Measurements from ENCODE around the gene FJX1.

The FJX1 gene, protein sequence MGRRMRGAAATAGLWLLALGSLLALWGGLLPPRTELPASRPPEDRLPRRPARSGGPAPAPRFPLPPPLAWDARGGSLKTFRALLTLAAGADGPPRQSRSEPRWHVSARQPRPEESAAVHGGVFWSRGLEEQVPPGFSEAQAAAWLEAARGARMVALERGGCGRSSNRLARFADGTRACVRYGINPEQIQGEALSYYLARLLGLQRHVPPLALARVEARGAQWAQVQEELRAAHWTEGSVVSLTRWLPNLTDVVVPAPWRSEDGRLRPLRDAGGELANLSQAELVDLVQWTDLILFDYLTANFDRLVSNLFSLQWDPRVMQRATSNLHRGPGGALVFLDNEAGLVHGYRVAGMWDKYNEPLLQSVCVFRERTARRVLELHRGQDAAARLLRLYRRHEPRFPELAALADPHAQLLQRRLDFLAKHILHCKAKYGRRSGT

DNA sequence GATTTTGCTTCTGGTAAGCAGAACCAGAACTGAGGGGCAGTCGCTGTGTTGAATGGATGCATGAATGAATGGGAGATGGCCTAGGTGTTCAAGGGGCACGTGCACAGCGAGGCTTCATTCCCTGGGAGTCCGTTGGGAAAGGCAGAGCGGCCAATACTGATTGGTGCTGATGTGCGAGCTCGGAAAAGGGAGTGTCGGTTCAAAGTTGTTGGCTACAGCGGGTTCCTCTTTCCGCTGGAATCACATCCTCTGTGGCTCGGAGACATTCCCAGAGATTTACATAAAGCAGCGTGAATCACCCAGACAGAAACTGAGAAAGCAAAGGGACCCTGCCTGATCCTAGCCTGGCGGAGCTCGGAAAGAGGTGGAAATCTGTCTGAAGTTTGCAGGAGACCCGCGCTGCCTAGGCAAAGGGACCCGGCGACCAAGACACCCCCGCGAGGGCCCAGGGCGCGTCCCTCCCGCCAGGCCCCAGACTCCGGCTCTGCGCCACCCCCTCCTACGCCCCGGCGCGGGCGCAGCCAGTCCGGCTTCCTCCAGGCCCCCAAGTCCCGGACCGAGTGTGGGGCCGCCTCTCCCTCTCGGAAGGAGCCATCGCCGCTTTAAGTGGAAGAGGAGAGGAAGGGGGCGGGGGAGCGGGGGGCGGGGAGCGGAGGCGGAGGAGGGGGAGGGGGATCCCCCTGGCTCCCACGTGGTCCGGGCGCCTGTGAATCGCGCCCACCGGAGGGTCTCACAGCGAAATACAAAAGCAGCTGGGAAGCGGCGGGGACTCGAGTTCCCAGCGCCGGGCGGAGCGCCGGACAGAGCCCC, at the start of gene FJX1:
TSS of gene FJX1 (plus strand) at position 774 of the 810 bp plus-strand sequence. CDS start 177 bp downstream, outside the sequence.
- peak; percentile 89 for DNase-seq (ENCODE audit: low spot score)

DNA sequence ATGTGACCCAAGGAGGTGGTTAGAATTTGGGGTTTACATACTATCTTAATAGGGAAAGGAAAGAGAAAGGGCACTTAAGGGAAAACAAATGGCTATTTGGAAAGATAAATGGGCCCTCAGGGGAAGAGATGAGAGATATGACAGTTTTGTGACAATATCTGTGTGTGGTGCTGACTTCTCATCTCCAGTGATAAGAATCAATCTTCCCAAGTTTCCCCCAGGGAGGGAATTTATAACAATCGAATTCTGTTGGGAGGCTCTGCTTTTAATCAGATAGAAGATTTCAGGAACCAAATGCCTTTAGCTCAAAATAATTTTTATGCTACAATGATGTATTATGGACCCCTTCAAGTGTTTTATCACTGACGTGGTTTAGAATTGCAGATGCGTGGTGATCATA, 46.6 kb upstream of the FJX1 start:
- no peak for DNase-seq (ENCODE audit: low spot score)

DNA sequence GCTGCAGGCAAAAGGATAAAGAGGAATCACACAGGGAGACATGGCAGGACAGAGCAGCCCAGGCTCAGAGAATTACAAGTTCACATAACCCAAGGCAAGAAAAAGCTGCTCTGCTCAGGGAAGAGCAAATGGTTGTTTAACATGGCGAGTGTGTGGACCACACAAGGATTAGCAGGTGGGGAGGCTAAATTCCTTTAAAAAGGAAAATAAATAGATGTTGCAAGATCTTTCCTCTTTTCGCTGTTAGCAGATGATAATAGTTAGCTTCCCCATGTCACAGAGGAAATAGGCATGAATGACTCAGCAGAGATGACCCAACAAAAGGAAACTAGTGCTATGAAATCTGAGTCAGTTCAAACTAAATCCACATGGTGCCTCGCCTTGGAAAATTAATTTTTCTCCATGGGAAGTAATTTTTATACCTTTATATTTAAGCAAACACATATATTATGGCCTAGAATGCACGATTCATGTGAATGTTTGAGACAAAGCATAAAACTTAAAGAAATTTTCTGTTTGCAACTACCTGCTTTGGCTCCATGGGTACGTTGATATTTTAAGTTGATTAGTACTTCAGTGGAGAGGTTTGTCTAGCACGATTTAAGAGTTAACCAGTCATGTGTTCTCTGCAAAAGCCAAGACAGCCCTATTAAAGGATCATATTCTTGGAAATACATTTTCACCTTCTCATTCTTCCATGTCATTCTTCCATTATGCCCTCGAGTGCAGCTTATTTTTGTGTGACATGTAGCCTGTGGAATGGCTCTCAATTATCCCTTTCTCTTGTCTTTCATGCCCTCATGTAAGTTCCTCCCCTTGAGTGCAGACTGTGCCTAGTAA, 38.5 kb upstream of the FJX1 start:
- no peak for DNase-seq (ENCODE audit: low spot score)

DNA sequence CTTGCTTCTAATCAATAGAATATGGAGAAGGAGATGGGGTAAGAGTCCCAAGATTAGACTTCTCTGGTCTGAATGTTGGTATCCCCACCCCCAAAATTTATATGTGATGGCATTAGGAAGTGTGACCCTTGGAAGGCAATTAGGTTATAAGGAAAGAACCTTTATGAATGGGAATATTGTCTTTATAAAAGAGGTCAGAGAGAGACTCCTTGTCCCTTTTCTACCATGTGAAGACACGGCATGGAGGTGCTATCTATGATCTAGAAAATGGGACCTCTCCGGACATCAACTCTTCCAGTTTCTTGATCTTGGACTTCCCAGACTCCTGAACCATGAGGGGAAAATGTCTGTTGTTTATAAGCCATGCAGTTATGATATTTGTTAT, 37.9 kb upstream of the FJX1 start:
- DNase-seq (ENCODE audit: low spot score), result no peak

DNA sequence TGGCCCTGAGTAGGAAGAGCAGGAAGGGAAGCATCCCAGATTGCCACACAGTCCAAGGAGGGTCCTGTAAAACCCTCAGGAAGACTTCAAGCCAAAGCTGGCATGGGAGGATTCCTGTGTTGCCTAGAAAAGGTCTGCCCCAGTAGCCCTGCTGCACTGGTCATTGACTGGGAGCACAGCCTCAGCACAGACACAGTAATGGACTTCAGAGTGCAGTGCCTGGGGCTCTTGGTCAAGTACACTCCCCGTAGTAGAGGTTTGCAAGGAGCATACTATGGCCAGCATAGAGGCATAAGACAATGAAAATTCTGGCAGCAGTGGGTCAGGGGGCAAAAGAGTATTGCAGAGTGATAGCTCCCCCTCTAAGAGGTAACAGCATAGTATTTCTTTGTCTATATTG, 36.2 kb upstream of the FJX1 start:
- no peak for DNase-seq (ENCODE audit: low spot score)

DNA sequence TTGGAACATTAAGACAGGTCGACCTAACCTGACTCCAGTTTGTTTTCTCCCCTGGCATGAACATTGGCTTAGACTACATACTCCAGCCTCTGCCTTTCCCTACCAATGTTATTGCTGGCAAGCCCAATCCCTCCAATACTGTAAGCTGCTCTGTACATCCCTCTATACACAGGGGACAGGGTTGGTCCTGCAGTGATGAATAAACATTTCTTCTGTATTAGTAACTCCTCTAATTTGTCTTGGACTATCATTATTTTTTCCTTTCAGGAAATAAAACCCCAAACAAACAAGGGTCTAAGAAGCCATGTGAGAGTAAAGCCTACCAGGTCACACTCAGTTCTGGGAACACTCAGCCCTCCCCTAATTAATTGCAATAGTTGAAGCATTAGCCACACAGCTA, 35.1 kb upstream of the FJX1 start:
- DNase-seq (ENCODE audit: low spot score), result no peak

DNA sequence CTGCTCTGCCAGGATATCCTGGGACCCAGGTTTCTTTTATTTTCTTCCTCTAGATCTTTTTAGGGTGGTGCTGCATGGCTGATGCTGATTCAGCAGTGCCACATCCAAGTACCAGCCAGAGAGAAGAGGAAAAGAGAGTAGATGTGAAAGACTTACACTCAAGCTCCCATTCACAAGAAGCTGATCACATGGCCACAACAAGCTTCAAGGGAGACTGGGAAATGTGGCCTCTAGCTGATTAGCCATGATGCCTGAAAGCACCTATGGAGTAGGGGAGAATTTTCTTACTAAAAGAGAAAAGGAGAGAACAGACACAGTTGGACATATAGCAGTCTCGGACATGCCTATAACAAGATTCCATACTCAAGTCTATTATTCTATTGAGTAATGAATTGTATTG, 34.4 kb upstream of the FJX1 start:
- DNase-seq (ENCODE audit: low spot score), result no peak

DNA sequence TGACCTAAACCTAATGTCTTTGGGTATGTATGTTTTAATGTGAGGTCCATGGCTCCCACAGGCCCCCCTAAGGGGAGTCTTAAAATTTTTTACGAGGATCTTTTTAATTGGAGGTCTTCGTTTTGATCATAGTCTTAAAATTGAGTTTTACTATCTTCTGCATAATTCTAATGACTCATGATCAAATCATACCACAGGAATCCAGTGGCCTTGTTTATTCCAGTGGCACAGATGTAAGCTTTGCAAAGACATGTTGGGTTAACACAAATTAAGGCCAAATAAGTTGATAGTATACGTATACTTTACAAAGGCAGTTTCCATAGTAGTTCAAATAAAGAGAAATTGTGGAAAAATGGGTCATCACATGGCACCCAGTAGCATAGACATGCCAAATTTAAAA, 33.9 kb upstream of the FJX1 start:
- DNase-seq (ENCODE audit: low spot score), result no peak

DNA sequence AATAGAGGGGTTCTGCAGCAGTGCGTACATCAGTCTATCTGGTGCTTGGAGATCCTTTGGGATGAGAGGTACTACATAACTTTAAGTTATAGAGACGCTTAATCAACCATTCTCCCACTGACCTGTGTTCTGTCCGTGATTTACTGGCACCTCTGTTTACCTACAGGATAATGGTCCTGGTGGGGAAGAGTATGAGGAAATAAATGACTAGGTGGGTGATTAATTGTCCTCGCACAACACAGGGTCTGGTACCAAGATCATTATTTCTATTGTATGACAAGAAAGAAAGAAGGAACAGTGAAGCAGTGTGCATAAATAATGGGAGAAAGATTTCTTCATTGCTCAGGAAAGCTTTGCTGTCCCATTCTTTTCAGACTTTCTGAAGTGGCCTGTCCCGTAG, 32.8 kb upstream of the FJX1 start:
- no peak for DNase-seq (ENCODE audit: low spot score)

DNA sequence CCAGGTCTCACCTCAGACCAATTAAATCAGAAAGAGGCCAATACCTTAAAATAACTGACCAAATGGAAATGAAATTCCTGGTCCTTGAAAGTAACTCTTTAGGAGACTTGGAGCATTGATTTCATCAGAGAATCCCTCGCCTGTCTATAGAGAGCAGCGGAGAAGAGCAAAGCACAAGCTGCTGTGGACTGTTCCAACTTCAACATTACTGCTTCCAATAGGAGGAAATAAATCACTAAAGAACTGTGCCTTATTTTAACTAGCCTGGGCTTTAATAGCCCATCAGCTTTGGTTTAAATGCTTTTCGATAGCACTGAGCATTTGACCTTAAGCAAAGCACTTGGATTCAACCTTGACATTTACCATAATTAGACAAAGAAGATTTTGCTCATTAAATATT, 32.0 kb upstream of the FJX1 start:
- no peak for DNase-seq (ENCODE audit: low spot score)

DNA sequence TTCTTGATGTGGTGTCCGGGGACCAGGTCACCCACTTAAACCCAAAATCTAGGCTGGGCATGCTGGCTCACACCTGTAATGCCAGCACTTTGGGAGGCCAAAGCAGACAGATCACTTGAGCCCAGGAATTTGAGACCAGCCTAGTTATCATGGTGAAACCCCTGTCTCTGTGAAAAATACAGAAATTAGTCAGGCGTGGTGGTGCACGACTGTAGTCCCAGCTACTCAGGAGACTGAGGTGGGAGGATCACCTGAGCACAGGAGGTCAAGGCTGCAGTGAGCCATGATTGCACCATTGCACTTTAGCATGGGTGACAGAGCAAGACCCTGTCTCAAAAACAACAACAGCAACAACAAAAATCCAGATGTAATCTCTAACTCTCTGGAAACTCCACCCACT, 30.3 kb upstream of the FJX1 start:
- DNase-seq (ENCODE audit: low spot score), result no peak

DNA sequence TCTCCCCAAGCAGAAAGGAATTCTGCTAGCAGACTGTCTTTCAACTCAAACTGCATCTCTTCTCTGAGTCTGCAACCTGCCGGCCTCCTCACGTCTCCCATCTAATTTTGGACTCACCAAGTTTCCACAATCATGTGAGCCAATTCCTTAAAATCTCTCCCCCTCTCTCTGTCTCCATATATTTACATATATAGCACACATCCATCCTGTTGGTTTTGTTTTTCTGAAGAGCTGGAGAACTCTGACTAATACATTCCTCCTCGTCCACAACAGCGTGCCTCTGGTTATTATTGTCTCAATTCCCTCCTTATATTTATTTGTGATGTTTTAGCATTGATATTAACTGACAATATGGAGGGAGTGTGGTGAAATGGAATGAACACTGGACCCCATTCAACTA, 29.6 kb upstream of the FJX1 start:
- DNase-seq (ENCODE audit: low spot score), result no peak

DNA sequence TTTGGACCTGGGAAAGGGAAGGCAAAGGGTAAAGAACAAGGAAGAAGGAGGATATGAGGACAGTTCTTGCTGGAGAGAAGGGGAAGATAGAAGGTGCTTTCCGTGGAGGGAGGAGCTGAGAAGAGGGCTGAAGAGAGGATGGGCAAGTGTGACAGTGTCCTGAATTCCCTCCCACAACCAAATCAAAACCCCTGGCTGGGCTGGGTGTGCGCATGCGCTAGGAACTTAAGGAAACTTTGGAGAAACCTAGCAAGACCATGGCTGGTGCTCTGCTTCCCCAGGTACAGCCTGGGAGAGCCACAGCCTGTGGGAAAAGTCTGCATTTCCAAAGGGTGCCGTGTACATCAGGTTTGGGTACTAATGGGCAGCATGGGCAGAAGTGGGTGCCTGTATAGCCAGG, 29.0 kb upstream of the FJX1 start:
- DNase-seq (ENCODE audit: low spot score), result no peak

DNA sequence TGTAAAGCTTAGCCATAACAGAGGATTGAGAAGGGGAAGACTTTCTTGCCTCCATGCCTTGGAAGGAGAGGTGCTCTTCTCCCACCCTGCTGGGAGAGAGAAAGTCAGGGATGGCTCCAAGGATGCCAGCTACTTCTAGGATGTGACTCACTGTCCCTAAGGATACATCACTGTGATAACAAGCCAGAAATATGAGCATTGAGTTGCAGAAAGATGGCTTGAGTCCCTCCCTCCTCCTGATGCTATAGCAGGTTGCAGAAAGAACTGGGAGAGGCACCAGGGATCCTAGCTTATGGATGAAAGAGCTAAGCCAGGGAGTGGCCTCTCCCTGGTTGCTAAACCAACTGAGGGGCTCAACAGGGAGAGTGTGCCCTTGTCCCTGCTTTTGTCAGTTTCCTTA, 27.8 kb upstream of the FJX1 start:
- DNase-seq (ENCODE audit: low spot score), result no peak

DNA sequence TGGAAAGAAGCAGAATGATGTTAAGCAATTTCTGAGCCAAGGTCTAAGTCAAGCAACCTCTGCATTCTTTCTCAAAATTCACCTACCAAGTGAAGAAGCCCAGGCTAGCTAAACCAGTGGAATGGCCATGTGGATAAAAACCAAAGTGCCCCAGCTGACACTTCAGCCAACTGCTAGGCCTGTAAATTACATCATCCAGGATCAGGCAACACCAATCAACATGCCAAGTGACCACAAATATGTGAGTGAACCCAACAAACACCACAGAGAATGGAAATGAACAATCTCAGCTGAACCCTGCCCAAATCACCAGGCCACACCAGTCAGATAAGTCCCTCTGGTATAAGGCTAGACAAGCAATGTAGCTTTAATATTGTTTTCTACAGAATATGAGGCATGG, 25.1 kb upstream of the FJX1 start:
- DNase-seq (ENCODE audit: low spot score), result peak; percentile 22

DNA sequence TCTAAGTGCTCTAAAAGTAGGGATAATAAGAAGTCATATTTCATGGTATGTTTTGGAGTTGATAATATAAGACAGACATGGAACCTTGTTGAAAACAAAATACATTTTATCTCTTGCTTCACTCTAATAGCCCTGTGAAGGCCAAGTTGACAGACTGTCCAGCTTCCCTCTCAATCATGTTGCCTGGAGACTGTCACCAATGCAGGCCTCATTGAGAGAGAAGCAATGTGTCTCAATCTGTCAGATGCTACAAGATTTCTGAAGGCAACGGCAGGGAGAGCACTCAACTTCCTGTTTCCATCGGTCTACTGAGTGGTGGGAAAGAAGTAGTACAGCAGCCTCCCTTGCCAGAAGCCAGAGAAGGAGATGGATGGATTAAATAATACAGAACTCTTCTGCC, 23.6 kb upstream of the FJX1 start:
- no peak for DNase-seq (ENCODE audit: low spot score)

DNA sequence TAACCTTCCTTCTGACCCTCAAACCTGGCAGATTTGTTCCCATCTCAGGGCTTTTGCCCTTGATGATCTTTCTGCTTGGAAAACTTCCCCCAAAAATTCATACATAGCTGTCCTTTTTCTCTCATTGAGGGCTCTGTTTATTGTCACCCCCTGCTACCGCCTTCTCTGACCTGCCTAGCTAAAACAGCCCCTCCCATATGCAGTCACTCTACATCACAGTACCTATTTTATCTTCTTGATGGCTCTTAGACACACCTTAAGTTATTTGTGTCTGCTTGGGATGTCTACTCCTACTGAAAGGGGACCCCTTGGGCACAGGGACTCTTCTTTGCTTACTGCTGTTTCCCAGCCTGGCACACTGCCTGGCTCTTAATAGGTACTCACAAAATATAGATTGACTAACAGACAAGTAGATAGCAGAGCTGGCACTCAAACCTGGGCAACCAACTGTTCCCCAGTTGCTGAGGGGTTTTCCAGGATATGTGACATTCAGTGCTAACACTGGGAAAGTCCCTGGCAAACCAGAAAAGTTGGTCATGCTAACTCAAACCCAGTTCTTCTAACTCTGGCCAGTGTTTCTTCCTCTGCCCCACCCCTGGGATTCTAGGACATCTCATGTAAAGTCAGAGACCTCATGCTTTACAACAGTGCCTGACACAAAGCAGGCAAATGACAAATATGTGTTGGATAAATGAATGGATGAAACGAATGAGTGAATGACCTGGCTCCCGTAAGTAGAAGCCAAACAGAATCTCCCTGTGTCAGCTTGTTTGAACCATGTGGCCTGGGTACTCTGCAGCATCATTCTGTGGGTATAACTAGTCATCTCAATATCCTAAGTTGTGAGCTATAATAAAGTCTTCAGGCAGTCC, 19.8 kb upstream of the FJX1 start:
- no peak for DNase-seq (ENCODE audit: low spot score)

DNA sequence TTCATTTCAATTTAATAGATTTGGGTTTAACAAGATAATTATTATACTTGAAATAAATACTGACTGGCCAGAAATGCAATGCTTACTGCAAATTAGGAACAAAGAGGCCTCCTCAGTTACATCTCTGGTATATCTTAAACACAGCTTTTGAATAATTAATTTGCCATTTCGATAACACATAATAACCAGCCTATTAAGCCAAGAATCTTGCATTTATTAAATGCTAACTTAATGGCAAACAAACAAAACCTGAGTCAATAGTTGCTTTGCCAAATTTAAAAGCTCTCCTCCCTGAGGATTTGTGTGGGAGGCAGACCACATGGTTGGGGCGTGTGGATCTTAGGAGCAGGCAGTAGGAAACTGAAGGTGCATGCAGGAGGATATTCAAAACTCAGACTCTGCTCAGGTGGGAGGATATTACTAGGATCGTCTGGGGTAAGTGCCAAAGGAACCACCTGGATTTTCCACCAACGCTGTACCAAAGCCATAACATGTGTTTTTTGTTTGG, 17.9 kb upstream of the FJX1 start:
- DNase-seq (ENCODE audit: low spot score), result no peak

DNA sequence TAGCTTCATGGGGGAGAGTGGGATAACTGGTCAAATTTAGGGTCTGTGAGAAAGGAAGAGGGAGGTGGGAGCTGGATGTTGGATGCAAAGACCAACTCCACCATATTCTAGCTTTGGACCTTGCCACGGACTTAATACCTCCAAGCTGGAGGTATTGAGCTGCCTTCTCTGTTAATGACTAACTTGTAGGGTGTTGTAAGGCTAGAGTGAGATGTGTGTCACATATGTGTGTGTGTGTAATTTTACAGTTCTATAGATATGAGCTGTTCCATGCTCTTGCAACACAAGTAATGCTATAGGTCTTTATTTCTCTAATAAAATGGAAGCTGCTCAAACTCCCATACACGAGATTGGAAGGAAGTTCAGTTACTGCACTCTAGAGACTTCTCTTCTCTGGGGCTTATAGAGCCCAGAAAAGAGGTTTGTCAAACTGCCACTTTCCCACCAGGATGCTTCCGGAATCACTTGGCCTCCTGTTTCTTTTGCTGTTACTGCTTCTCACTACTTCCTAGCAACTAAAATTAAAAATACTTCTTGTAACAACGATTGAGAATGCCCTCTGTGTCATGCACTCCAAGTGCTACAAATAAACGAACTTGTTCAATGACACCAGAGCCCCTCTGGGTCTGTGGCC, 16.0 kb upstream of the FJX1 start:
- DNase-seq (ENCODE audit: low spot score), result no peak

DNA sequence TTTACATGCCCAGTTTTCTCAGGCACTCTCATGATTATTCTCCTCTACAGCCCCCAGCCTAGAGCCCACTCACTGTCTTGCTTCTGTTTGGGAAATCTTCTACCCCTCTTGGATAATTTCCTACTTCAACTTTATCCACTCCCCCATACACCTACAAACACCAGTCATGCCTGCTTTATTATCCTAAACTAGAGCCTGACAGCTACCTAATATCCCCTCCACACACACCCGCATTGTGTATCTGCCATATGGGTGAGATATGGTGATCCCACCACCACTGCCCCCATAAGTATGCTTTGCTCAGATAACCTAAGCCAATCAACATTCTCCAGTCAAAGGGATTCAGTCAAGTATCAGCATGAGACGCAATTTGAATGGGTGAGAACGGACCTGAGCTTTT, 15.3 kb upstream of the FJX1 start:
- DNase-seq (ENCODE audit: low spot score), result no peak

DNA sequence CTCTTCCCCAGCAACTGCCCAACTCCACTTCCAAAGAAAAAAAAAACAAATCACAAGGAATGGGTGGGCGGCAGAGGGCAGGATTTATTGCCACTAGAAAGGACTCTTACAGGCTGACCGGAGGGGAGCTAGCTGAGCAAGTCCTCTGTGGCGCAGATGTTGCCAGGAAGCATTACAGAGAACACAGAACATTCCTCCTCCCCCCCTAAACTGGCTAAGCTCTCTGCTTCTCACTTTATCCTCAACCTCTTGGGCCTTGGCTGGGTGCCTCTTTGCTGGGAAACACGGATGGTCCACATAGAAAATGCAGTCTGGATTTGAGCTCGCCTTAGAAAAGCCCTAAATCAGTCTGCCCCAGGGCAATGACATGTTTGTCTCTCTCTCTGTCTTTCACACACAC, 12.6 kb upstream of the FJX1 start:
- no peak for DNase-seq (ENCODE audit: low spot score)

Measured in iPS-NIHi11 (cell line).